Subcutaneous preadipocyte (primary cell): Measurements from ENCODE around the gene MEP1B. TPM values are rescaled to one million over a fixed set of nuclear protein-coding genes. Genes with fewer than 3 reads are reported as not detected.

ENCODE experiments used
- small RNA-seq: library from RNA; depleted of rRNA; stranded (forward); fragments of <200 nt; gene quantifications from one replicate; pipeline ENCODE3, GENCODE V24; 2012
- total RNA-seq: library from RNA; depleted of rRNA; stranded (reverse); fragments of >200 nt; gene quantifications from 2 replicates; pipeline ENCODE4 v1.2.3, GENCODE V29; 2012

Gene MEP1B
- total RNA-seq, result not detected in 2 replicates

DNA sequence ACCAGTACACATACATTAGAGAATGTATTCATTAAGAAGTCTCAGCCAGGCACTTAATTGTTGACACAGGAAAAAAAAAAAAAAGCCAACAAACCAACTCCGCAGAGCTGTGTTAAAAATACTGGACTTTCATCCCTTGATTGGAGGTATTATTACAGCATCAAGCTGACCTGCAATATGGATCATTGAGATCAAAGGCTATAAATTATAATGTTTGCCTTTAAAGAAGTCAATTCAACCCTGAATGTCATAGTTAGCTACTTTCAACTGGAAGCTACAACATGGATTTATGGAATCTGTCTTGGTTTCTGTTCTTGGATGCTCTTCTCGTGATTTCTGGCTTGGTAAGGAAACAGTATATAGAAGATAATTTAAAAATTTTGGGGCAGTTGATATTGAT, at the start of gene MEP1B:
Gene MEP1B (plus strand): TSS at position 250 of the 400 bp plus-strand sequence. CDS start 32 bp downstream, at position 282.

Small RNAs within 50 kb of the gene (small RNA-seq; reads per million reads assigned to genes)
- not detected for gene RF00019
- gene RNA5SP453, result not detected

Other genes starting within 250 kb of the MEP1B start
- 36.7 and 45.4 TPM in 2 replicates for gene TRAPPC8, start 246.9 kb upstream of the MEP1B start, total RNA-seq
- gene RNF125, start 171.2 kb upstream of the MEP1B start, total RNA-seq, result 1.8 and 2.3 TPM in 2 replicates
- 32.0 and 38.7 TPM in 2 replicates for gene RNF138, start 98.2 kb upstream of the MEP1B start, total RNA-seq